ENCODE results near the gene UQCC5. TPM values are rescaled to one million over a fixed set of nuclear protein-coding genes. Genes with fewer than 3 reads are reported as not detected.

The UQCC5 gene
- polyA plus RNA-seq, 2 donors, result 20.9 to 37.7 TPM

DNA sequence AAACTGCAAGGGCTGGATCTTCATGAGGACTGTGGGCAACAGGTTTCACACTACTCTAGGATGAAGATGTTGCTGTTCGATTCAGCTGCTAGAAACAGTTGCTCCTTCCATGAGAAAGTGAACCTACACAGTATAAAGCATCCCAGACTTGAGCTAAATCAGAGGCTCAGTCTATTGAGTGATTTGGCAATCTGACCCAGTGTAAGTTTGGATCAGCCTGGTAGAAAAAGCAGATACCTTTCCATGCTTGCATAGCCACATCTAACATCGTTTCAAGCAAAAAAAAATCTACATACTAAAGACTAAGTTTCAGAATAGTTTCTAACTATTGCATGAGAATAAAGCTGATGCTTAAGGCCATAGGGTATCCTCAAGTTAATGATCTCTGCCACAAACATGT, 4.6 kb downstream of the UQCC5 start:
- Histone ChIP-seq H3K27ac (ENCODE audit: low read depth in 2 of 2, low read length in 1 of 2) (no peak overlapping the region), H3K9me3 (ENCODE audit: control insufficient read depth in 2 of 2, insufficient read depth in 1 of 2, low read depth in 1 of 2, low read length in 1 of 2) (no peaks in the 10 kb centered on the region), H3K27me3 (ENCODE audit: control insufficient read depth in 1 of 2, insufficient read depth in 2 of 2, low read length in 2 of 2) (no peaks in the 10 kb centered on the region), H3K4me3 (ENCODE audit: low read depth in 1 of 2, low read length in 2 of 2) (no peak overlapping the region), H3K36me3 (ENCODE audit: control insufficient read depth in 2 of 2, insufficient read depth in 2 of 2, low read length in 1 of 2) (peaks cover 0 to 4% of the 10 kb centered on the region in 2 donors), H3K4me1 (ENCODE audit: control insufficient read depth in 2 of 2, insufficient read depth in 2 of 2, low read length in 1 of 2) (peaks cover 6 to 12% of the 10 kb centered on the region in 2 donors)
- 84 to 86% methylated on average over 2 of the region's 2 CpGs for WGBS, 2 donors

GRCh38 chr3:52544937-52545336, 8.5 kb downstream of the UQCC5 start:
- WGBS, 2 donors, result 87 to 88% methylated on average over 4 of the region's 4 CpGs
- Histone ChIP-seq H3K27me3 (ENCODE audit: control insufficient read depth in 1 of 2, insufficient read depth in 2 of 2, low read length in 2 of 2) (no peaks in the 10 kb centered on the region), H3K27ac (ENCODE audit: low read depth in 2 of 2, low read length in 1 of 2) (no peak overlapping the region), H3K4me3 (ENCODE audit: low read depth in 1 of 2, low read length in 2 of 2) (no peak overlapping the region), H3K4me1 (ENCODE audit: control insufficient read depth in 2 of 2, insufficient read depth in 2 of 2, low read length in 1 of 2) (no peaks in the 10 kb centered on the region), H3K9me3 (ENCODE audit: control insufficient read depth in 2 of 2, insufficient read depth in 1 of 2, low read depth in 1 of 2, low read length in 1 of 2) (no peaks in the 10 kb centered on the region), H3K36me3 (ENCODE audit: control insufficient read depth in 2 of 2, insufficient read depth in 2 of 2, low read length in 1 of 2) (peaks cover 2 to 6% of the 10 kb centered on the region in 2 donors)

GRCh38 chr3:52546111-52546901, 9.9 kb downstream of the UQCC5 start:
- Histone ChIP-seq H3K9me3 (ENCODE audit: control insufficient read depth in 2 of 2, insufficient read depth in 1 of 2, low read depth in 1 of 2, low read length in 1 of 2) (no peaks in the 10 kb centered on the region), H3K27me3 (ENCODE audit: control insufficient read depth in 1 of 2, insufficient read depth in 2 of 2, low read length in 2 of 2) (no peaks in the 10 kb centered on the region), H3K4me1 (ENCODE audit: control insufficient read depth in 2 of 2, insufficient read depth in 2 of 2, low read length in 1 of 2) (no peaks in the 10 kb centered on the region), H3K4me3 (ENCODE audit: low read depth in 1 of 2, low read length in 2 of 2) (no peak overlapping the region), H3K36me3 (ENCODE audit: control insufficient read depth in 2 of 2, insufficient read depth in 2 of 2, low read length in 1 of 2) (peaks cover 5 to 11% of the 10 kb centered on the region in 2 donors), H3K27ac (ENCODE audit: low read depth in 2 of 2, low read length in 1 of 2) (no peak overlapping the region)
- WGBS, 2 donors, result 78 to 82% methylated on average over 3 of the region's 3 CpGs

GRCh38 chr3:52547143-52547542, 10.7 kb downstream of the UQCC5 start:
- Histone ChIP-seq H3K9me3 (ENCODE audit: control insufficient read depth in 2 of 2, insufficient read depth in 1 of 2, low read depth in 1 of 2, low read length in 1 of 2) (no peaks in the 10 kb centered on the region), H3K27me3 (ENCODE audit: control insufficient read depth in 1 of 2, insufficient read depth in 2 of 2, low read length in 2 of 2) (no peaks in the 10 kb centered on the region), H3K27ac (ENCODE audit: low read depth in 2 of 2, low read length in 1 of 2) (no peak overlapping the region), H3K36me3 (ENCODE audit: control insufficient read depth in 2 of 2, insufficient read depth in 2 of 2, low read length in 1 of 2) (peaks cover 5 to 11% of the 10 kb centered on the region in 2 donors), H3K4me3 (ENCODE audit: low read depth in 1 of 2, low read length in 2 of 2) (no peak overlapping the region), H3K4me1 (ENCODE audit: control insufficient read depth in 2 of 2, insufficient read depth in 2 of 2, low read length in 1 of 2) (no peaks in the 10 kb centered on the region)
- WGBS, 2 donors, result 70 to 83% methylated on average over 2 of the region's 2 CpGs

GRCh38 chr3:52551118-52551517, 14.7 kb downstream of the UQCC5 start:
- no peak overlapping the region for H3K27ac ChIP-seq (ENCODE audit: low read depth in 2 of 2, low read length in 1 of 2)
- no peaks in the 10 kb centered on the region for H3K4me1 ChIP-seq (ENCODE audit: control insufficient read depth in 2 of 2, insufficient read depth in 2 of 2, low read length in 1 of 2)
- no peak overlapping the region for H3K4me3 ChIP-seq (ENCODE audit: low read depth in 1 of 2, low read length in 2 of 2)
- H3K27me3 ChIP-seq (ENCODE audit: control insufficient read depth in 1 of 2, insufficient read depth in 2 of 2, low read length in 2 of 2), result no peaks in the 10 kb centered on the region
- peaks cover 9 to 24% of the 10 kb centered on the region in 2 donors for H3K36me3 ChIP-seq (ENCODE audit: control insufficient read depth in 2 of 2, insufficient read depth in 2 of 2, low read length in 1 of 2)
- no peaks in the 10 kb centered on the region for H3K9me3 ChIP-seq (ENCODE audit: control insufficient read depth in 2 of 2, insufficient read depth in 1 of 2, low read depth in 1 of 2, low read length in 1 of 2)

GRCh38 chr3:52552089-52552488, 15.7 kb downstream of the UQCC5 start:
- 62 to 68% methylated on average over 3 of the region's 3 CpGs for WGBS, 2 donors
- peak overlapping the region in 1 of 2 donors; percentile 36 for H3K27ac ChIP-seq (ENCODE audit: low read depth in 2 of 2, low read length in 1 of 2)
- H3K27me3 ChIP-seq (ENCODE audit: control insufficient read depth in 1 of 2, insufficient read depth in 2 of 2, low read length in 2 of 2), result no peaks in the 10 kb centered on the region
- no peaks in the 10 kb centered on the region for H3K4me1 ChIP-seq (ENCODE audit: control insufficient read depth in 2 of 2, insufficient read depth in 2 of 2, low read length in 1 of 2)
- H3K9me3 ChIP-seq (ENCODE audit: control insufficient read depth in 2 of 2, insufficient read depth in 1 of 2, low read depth in 1 of 2, low read length in 1 of 2), result no peaks in the 10 kb centered on the region
- peaks cover 9 to 24% of the 10 kb centered on the region in 2 donors for H3K36me3 ChIP-seq (ENCODE audit: control insufficient read depth in 2 of 2, insufficient read depth in 2 of 2, low read length in 1 of 2)
- H3K4me3 ChIP-seq (ENCODE audit: low read depth in 1 of 2, low read length in 2 of 2), result no peak overlapping the region

GRCh38 chr3:52554026-52554755, 17.8 kb downstream of the UQCC5 start:
- Histone ChIP-seq H3K4me3 (ENCODE audit: low read depth in 1 of 2, low read length in 2 of 2) (no peak overlapping the region), H3K27me3 (ENCODE audit: control insufficient read depth in 1 of 2, insufficient read depth in 2 of 2, low read length in 2 of 2) (no peaks in the 10 kb centered on the region), H3K4me1 (ENCODE audit: control insufficient read depth in 2 of 2, insufficient read depth in 2 of 2, low read length in 1 of 2) (no peaks in the 10 kb centered on the region), H3K9me3 (ENCODE audit: control insufficient read depth in 2 of 2, insufficient read depth in 1 of 2, low read depth in 1 of 2, low read length in 1 of 2) (no peaks in the 10 kb centered on the region), H3K36me3 (ENCODE audit: control insufficient read depth in 2 of 2, insufficient read depth in 2 of 2, low read length in 1 of 2) (peaks cover 16 to 25% of the 10 kb centered on the region in 2 donors), H3K27ac (ENCODE audit: low read depth in 2 of 2, low read length in 1 of 2) (no peak overlapping the region)
- 77 to 95% methylated on average over 5 of the region's 5 CpGs for WGBS, 2 donors

- H3K27me3 ChIP-seq (ENCODE audit: control insufficient read depth in 1 of 2, insufficient read depth in 2 of 2, low read length in 2 of 2), result no peaks in the 10 kb centered on the region
- no peak overlapping the region for H3K27ac ChIP-seq (ENCODE audit: low read depth in 2 of 2, low read length in 1 of 2)
- 93 to 100% methylated on average over 1 of the region's 1 CpG for WGBS, 2 donors
- no peaks in the 10 kb centered on the region for H3K4me1 ChIP-seq (ENCODE audit: control insufficient read depth in 2 of 2, insufficient read depth in 2 of 2, low read length in 1 of 2)
- no peak overlapping the region for H3K4me3 ChIP-seq (ENCODE audit: low read depth in 1 of 2, low read length in 2 of 2)
- peaks cover 13 to 27% of the 10 kb centered on the region in 2 donors for H3K36me3 ChIP-seq (ENCODE audit: control insufficient read depth in 2 of 2, insufficient read depth in 2 of 2, low read length in 1 of 2)
- no peaks in the 10 kb centered on the region for H3K9me3 ChIP-seq (ENCODE audit: control insufficient read depth in 2 of 2, insufficient read depth in 1 of 2, low read depth in 1 of 2, low read length in 1 of 2)
Observed at GRCh38 chr3:52555056-52555455, 18.7 kb downstream of the UQCC5 start.

DNA sequence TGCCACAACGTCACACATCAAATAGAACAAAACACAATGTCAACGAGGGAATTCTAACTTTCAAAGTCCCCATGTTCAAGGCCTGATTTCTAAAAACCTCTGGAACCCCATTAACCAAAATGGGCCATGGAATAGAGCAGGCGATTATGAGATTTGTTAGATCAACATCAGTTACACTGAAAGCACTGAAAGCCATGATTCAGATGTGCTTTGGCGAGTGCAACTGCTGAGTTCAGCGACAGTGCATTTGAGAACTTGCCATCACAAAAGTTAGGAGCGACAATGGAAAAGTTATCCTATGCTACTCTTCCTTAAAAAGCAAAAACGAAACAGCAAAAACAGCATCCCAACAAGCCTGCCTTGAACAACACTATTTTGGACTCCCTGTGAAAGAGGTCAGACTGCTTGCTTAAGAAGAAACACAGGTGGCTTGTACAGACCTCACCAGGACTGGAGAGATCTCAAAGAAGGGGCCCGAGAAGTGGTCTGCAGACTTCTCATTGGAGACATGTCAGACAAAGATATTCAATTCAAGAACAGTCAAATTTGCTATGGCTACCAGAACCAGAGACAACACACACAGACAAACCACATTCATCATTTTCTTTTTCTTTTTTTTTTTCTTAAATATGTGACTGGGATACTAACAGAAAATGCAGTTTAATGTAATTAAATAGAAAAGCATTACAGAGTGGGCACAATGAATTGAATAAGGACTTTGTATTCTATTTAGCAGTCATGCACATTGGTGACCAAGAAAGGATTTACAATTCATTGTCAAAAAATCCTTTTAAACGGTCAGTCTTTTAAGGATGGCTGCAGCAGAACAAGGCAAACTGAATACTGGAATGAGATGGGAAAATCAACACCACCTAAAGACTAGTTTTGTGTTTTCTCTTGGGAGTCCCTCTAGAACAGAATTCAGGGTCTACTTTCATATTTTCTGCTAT, 20.9 kb downstream of the UQCC5 start:
- Histone ChIP-seq H3K4me1 (ENCODE audit: control insufficient read depth in 2 of 2, insufficient read depth in 2 of 2, low read length in 1 of 2) (no peaks in the 10 kb centered on the region), H3K27ac (ENCODE audit: low read depth in 2 of 2, low read length in 1 of 2) (no peak overlapping the region), H3K9me3 (ENCODE audit: control insufficient read depth in 2 of 2, insufficient read depth in 1 of 2, low read depth in 1 of 2, low read length in 1 of 2) (no peaks in the 10 kb centered on the region), H3K4me3 (ENCODE audit: low read depth in 1 of 2, low read length in 2 of 2) (no peak overlapping the region), H3K36me3 (ENCODE audit: control insufficient read depth in 2 of 2, insufficient read depth in 2 of 2, low read length in 1 of 2) (peaks cover 16 to 24% of the 10 kb centered on the region in 2 donors), H3K27me3 (ENCODE audit: control insufficient read depth in 1 of 2, insufficient read depth in 2 of 2, low read length in 2 of 2) (no peaks in the 10 kb centered on the region)
- 77 to 80% methylated on average over 9 of the region's 9 CpGs for WGBS, 2 donors
